Liver (tissue), 9 donors: ENCODE data around the gene PKMYT1. TPM values are rescaled to one million over a fixed set of nuclear protein-coding genes. Genes with fewer than 3 reads are reported as not detected.

Experiments
- DNase-seq: peaks from one replicate; pipeline ENCODE4 v3.0.0-alpha.2; 2017; ENCODE audit warnings: low spot score
- H3K27ac ChIP-seq, 2 donors: one replicate each; pipeline ENCODE4 v1.7.0; 2013; ENCODE audit warnings: inconsistent platforms in 2 of 2, low read length in 2 of 2, control low read depth in 1 of 2, low read depth in 1 of 2, mild to moderate bottlenecking in 1 of 2
- H3K27me3 ChIP-seq, 4 donors: one replicate each; pipeline versions ENCODE4 v1.6.1 to v1.7.0; 2013; ENCODE audit warnings: low read length in 3 of 4, inconsistent platforms in 1 of 4, mild to moderate bottlenecking in 1 of 4, moderate library complexity in 1 of 4; ENCODE audit not compliant: control insufficient read depth in 4 of 4, insufficient read depth in 4 of 4
- H3K36me3 ChIP-seq, 4 donors: one replicate each; pipeline versions ENCODE4 v1.6.1 to v1.7.0; 2013; ENCODE audit warnings: low read length in 3 of 4, mild to moderate bottlenecking in 3 of 4, low read depth in 1 of 4, moderate library complexity in 1 of 4; ENCODE audit not compliant: control insufficient read depth in 4 of 4, insufficient read depth in 3 of 4
- H3K4me1 ChIP-seq, 4 donors: one replicate each; pipeline versions ENCODE4 v1.6.1 to v1.7.0; 2013; ENCODE audit warnings: low read length in 3 of 4, mild to moderate bottlenecking in 3 of 4, moderate library complexity in 1 of 4; ENCODE audit not compliant: control insufficient read depth in 4 of 4, insufficient read depth in 4 of 4
- H3K4me3 ChIP-seq, 3 donors: one replicate each; pipeline versions ENCODE4 v1.6.1 to v1.7.0; 2013; ENCODE audit warnings: low read length in 3 of 3, control low read depth in 1 of 3, low read depth in 1 of 3, mild to moderate bottlenecking in 1 of 3
- H3K9ac ChIP-seq, 2 donors: one replicate each; pipeline ENCODE4 v1.7.0; 2013; ENCODE audit warnings: low read length in 2 of 2, mild to moderate bottlenecking in 2 of 2, moderate library complexity in 2 of 2, control low read depth in 1 of 2, low read depth in 1 of 2
- H3K9me3 ChIP-seq, 4 donors: one replicate each; pipeline versions ENCODE4 v1.6.1 to v1.7.0; 2013; ENCODE audit warnings: low read length in 3 of 4; ENCODE audit not compliant: control insufficient read depth in 4 of 4
- FOXA1 ChIP-seq: IDR thresholded peaks from 2 replicates; pipeline ENCODE4 v1.6.1; 2016; ENCODE audit warnings: antibody characterized with exemption
- FOXA2 ChIP-seq: IDR thresholded peaks from 2 replicates; pipeline ENCODE4 v1.6.1; 2016; ENCODE audit warnings: antibody characterized with exemption
- GABPA ChIP-seq, 2 donors: IDR thresholded peaks in 1 of 2; conservative IDR thresholded peaks in 1 of 2; 2 replicates each; pipeline ENCODE4 v1.6.1; 2016; ENCODE audit warnings: antibody characterized with exemption in 2 of 2, mild to moderate bottlenecking in 1 of 2, moderate library complexity in 1 of 2
- HNF4A ChIP-seq, 2 donors: conservative IDR thresholded peaks; 2 replicates each; pipeline ENCODE4 v1.6.1; 2016; ENCODE audit warnings: antibody characterized with exemption in 2 of 2, mild to moderate bottlenecking in 2 of 2
- HNF4G ChIP-seq: IDR thresholded peaks from 2 replicates; pipeline ENCODE4 v1.6.1; 2016; ENCODE audit warnings: antibody characterized with exemption
- JUND ChIP-seq, 2 donors: IDR thresholded peaks; 2 replicates each; pipeline ENCODE4 v1.6.1; 2016; ENCODE audit warnings: antibody characterized with exemption in 2 of 2
- MAX ChIP-seq: IDR thresholded peaks from 2 replicates; pipeline ENCODE4 v1.6.1; 2016; ENCODE audit warnings: antibody characterized with exemption
- NR2F2 ChIP-seq: IDR thresholded peaks from 2 replicates; pipeline ENCODE4 v1.6.1; 2016; ENCODE audit warnings: antibody characterized with exemption
- RAD21 ChIP-seq, 2 donors: IDR thresholded peaks; 2 replicates each; pipeline ENCODE4 v1.6.1; 2016; ENCODE audit warnings: antibody characterized with exemption in 2 of 2, mild to moderate bottlenecking in 2 of 2
- REST ChIP-seq: IDR thresholded peaks from 2 replicates; pipeline ENCODE4 v1.6.1; 2016; ENCODE audit warnings: antibody characterized with exemption, mild to moderate bottlenecking
- RXRA ChIP-seq, 2 donors: IDR thresholded peaks; 2 replicates each; pipeline ENCODE4 v1.6.1; 2017 to 2018; ENCODE audit warnings: antibody characterized with exemption in 2 of 2, mild to moderate bottlenecking in 1 of 2
- SP1 ChIP-seq: IDR thresholded peaks from 2 replicates; pipeline ENCODE4 v1.6.1; 2018; ENCODE audit warnings: antibody characterized with exemption, mild to moderate bottlenecking
- TAF1 ChIP-seq: conservative IDR thresholded peaks from 2 replicates; pipeline ENCODE4 v1.6.1; 2016; ENCODE audit warnings: antibody characterized with exemption, mild to moderate bottlenecking
- ZBTB33 ChIP-seq: IDR thresholded peaks from 2 replicates; pipeline ENCODE4 v1.6.1; 2016; ENCODE audit warnings: antibody characterized with exemption
- WGBS: extraction: QIAGEN DNeasy Blood & Tissue Kit; methylation state at CpG from one replicate; pipeline ENCODE4 v1.1.7; 2013; 5-methylcytosine and 5-hydroxymethylcytosine counted together
- polyA plus RNA-seq, 2 donors: library from polyadenylated mRNA; stranded (reverse) in 1 of 2; unstranded in 1 of 2; fragments of 200-250 nt in 1 of 2; fragments of >200 nt in 1 of 2; fragmentation: Nextera tagmentation in 1 of 2; extraction: Ambion mirVana in 1 of 2; gene quantifications; one replicate each; pipeline versions ENCODE4 v1.2.1 to v1.2.3, GENCODE V29; 2013 to 2015
- total RNA-seq, 2 donors: library from RNA; depleted of rRNA; stranded (reverse); fragments of >200 nt; gene quantifications; one replicate each; pipeline ENCODE4 v1.2.3, GENCODE V29; 2014
- donor health status: healthy.
- donor health status: healthy.
- donor health status: healthy.
- donor health status: healthy.
- donor health status: healthy.

The PKMYT1 gene
- total and polyA plus RNA-seq, 4 donors = 0.50 to 15.8 (median 2.6) TPM

GRCh38 chr16:2952679-2953078 is 27.6 kb downstream of the PKMYT1 start:
- DNase-seq = no peak
- H3K9ac ChIP-seq = no peak overlapping the region
- no peaks in the 10 kb centered on the region for H3K9me3 ChIP-seq
- H3K27ac ChIP-seq = no peak overlapping the region
- H3K4me3 ChIP-seq = no peak overlapping the region
- no peaks in the 10 kb centered on the region for H3K4me1 ChIP-seq
- TF ChIP-seq FOXA2 (no peak), NR2F2 (no peak)
- 63% methylated on average over 11 of the region's 11 CpGs for WGBS
- H3K36me3 ChIP-seq = peaks cover 0 to 10% (median 0%) of the 10 kb centered on the region in 4 donors
- H3K27me3 ChIP-seq = peaks cover 0 to 2% (median 0%) of the 10 kb centered on the region in 4 donors

DNA sequence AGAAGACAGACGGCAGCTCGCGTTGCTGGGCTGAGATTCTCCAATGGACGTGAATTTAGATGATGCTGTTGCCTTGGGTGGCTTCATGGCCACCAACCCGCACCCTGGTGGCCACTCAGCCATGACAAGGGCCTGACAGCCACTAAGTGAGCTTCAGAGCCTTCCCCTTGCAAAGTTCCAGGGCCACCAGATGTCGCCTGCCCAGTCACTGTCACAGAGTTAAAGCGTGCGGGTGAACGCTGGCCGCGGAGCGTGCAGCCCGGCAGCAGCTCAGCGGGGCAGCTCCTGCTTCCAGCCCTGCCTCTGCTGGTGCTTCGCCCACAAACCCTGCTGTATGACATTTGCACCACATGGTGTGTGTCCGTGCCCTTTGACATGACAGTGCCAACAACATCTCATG is 29.5 kb downstream of the PKMYT1 start:
- no peak for DNase-seq

GRCh38 chr16:2950353-2950724 is 29.9 kb downstream of the PKMYT1 start:
- Histone ChIP-seq H3K9ac (no peak overlapping the region), H3K4me1 (no peaks in the 10 kb centered on the region), H3K27me3 (peaks cover 0 to 2% (median 0%) of the 10 kb centered on the region in 4 donors), H3K4me3 (no peak overlapping the region), H3K36me3 (peaks cover 0 to 10% (median 0%) of the 10 kb centered on the region in 4 donors), H3K9me3 (no peaks in the 10 kb centered on the region), H3K27ac (no peak overlapping the region)
- DNase-seq = no peak
- WGBS = 97% methylated on average over 13 of the region's 13 CpGs
- TF ChIP-seq SP1 (no peak), FOXA2 (no peak), TAF1 (no peak), HNF4G (no peak), MAX (no peak), HNF4A (conservative IDR thresholded peaks at IDR 0.05) (no peak), ZBTB33 (no peak), GABPA (IDR thresholded peaks at IDR 0.05 in 1 of 2, conservative IDR thresholded peaks at IDR 0.05 in 1 of 2) (no peak), FOXA1 (no peak), NR2F2 (no peak), RAD21 (IDR thresholded peaks at IDR 0.05) (no peak), JUND (IDR thresholded peaks at IDR 0.05) (no peak), RXRA (IDR thresholded peaks at IDR 0.05) (no peak)

More for the DNA sequence above, 29.5 kb downstream of the PKMYT1 start:
- H3K9ac ChIP-seq = no peak overlapping the region
- no peak overlapping the region for H3K27ac ChIP-seq
- no peak overlapping the region for H3K4me3 ChIP-seq
- no peaks in the 10 kb centered on the region for H3K9me3 ChIP-seq
- 83% methylated on average over 16 of the region's 16 CpGs for WGBS
- H3K27me3 ChIP-seq = peaks cover 0 to 2% (median 0%) of the 10 kb centered on the region in 4 donors
- H3K4me1 ChIP-seq = no peaks in the 10 kb centered on the region
- TF ChIP-seq REST = no peak
- TF ChIP-seq JUND (IDR thresholded peaks at IDR 0.05) = no peak
- no peak for TF ChIP-seq RAD21 (IDR thresholded peaks at IDR 0.05)
- no peak for TF ChIP-seq MAX
- TF ChIP-seq HNF4G = no peak
- peaks cover 0 to 10% (median 0%) of the 10 kb centered on the region in 4 donors for H3K36me3 ChIP-seq
